Subcutaneous adipose tissue (tissue), 4 donors: ENCODE measurements around the gene PKHD1. TPM values are rescaled to one million over a fixed set of nuclear protein-coding genes. Genes with fewer than 3 reads are reported as not detected.

Experiments used
- total RNA-seq, 4 donors: library from RNA; depleted of rRNA; stranded (reverse); fragments of >200 nt; gene quantifications; one replicate each; pipeline ENCODE4 v1.1.0, GENCODE V29; 2016
- TF ChIP-seq, protein P1 (sequence below): fragments of 450-650 bp; IDR thresholded peaks from one replicate; pipeline ENCODE4 v1.5.1; 2016; ENCODE audit warnings: low read depth, mild to moderate bottlenecking, control low read depth, antibody characterized with exemption, moderate library complexity

The PKHD1 gene
- total RNA-seq, 4 donors from 2014 or later, result under 0.01 to 1.1 (median 0.35) TPM

DNA sequence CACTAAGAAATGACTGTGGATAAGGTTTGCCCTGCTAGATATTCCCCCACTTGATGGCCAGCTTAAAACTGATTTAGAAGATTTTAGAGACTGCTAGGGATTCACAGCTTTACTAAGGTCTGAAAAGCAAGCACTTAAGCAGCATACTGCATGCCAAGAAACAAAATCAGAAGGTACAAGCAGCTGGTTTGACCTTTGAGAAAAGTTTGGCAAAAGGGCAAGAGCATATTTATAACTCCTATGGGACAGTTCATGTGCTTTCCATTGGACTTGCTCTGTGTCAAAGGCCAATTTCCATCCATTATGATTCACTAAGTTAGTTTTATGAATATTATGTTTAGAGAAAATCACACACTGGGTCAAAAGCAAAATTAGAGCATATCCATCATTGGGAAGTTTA lies 402.8 kb downstream of the PKHD1 start:
- TF ChIP-seq, protein P1, sequence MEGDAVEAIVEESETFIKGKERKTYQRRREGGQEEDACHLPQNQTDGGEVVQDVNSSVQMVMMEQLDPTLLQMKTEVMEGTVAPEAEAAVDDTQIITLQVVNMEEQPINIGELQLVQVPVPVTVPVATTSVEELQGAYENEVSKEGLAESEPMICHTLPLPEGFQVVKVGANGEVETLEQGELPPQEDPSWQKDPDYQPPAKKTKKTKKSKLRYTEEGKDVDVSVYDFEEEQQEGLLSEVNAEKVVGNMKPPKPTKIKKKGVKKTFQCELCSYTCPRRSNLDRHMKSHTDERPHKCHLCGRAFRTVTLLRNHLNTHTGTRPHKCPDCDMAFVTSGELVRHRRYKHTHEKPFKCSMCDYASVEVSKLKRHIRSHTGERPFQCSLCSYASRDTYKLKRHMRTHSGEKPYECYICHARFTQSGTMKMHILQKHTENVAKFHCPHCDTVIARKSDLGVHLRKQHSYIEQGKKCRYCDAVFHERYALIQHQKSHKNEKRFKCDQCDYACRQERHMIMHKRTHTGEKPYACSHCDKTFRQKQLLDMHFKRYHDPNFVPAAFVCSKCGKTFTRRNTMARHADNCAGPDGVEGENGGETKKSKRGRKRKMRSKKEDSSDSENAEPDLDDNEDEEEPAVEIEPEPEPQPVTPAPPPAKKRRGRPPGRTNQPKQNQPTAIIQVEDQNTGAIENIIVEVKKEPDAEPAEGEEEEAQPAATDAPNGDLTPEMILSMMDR, result no peak

DNA sequence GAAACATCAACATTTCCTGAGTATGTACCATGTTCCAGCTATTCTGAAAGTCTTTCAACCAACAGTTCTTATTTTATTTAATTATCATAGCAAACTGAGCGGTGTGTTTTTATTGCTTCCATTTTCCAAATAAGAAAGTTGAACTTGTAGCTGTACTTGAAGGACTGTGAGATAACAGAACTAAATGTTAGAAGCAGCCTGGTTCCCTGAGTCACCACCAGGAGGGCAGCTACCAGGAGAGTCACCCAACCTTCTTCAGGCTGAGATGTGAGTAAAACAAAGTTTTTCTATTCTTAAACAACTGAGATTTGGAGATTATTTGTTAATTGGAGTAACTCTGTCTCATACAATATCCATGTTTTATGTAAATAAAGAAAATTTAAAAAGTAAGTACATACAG lies 403.4 kb downstream of the PKHD1 start:
- TF ChIP-seq, protein P1, result no peak

DNA sequence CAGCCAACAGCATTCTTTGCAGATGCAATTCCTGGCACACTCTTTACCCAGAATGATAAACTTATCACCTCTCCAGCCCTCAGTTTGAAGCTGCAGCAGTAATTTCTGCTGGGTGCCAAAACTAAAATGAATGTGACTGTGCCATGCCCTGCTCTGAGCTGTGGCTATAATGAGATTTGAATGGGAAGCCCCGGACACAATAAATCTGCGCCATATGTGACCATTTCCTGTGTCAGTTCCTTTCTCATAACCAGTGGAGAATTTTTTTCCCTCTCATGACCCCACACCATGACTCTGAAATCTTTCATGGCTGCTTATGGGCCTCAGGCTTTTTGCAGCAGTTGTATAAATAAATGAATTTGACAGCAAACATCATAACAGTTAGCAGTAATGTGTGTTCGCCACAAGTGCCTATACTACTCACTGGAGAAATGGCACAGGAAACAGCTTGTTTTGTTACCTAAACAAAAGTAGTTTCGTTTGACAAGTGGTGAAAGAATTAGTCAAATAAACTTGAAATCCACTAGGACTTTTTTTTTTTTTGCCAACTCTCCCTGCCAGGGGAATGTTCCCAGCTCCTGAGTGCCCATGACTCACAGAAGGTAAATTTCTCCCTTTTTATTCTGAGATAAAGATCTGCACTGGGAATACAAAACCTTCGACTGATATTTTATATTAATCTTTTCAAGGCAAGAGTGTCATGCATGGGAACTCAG lies 408.4 kb downstream of the PKHD1 start:
- TF ChIP-seq, protein P1, result no peak

DNA sequence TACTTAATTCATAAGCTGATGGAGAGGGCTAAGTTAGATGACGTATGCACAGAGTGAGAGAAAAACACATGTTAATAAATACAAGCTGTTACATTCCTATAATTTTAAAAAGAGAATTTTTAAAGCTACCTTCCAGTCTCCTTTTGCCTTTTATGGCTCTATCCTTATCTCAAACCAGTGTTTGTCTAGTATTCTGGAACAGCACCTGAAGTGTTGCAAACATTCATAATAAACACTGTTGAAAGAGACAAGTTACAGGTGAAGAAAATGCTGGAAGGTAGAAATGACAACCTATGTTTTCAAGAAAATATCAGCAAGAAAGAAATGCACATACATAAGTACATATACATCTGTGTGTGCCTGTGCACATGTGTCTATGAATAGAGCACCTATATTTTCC lies 409.1 kb downstream of the PKHD1 start:
- TF ChIP-seq, protein P1, result no peak

DNA sequence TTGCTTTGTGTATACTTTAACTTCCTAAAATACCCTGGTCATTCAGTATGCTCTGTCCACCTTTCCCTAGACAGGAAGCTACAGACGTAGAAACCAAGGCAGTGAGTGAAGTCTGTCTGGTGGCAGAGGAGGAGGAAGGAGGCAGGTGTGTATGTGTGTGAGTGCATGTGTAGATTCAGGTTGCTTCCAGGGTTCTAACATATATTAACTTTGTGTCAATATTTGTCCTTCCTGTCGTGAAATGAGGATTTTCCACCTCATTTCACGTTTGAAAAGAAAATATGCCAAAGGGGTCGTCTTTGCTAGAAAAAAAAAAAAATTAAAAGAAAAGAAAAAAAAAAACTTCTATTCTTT lies 411.5 kb downstream of the PKHD1 start:
- TF ChIP-seq, protein P1, result no peak

DNA sequence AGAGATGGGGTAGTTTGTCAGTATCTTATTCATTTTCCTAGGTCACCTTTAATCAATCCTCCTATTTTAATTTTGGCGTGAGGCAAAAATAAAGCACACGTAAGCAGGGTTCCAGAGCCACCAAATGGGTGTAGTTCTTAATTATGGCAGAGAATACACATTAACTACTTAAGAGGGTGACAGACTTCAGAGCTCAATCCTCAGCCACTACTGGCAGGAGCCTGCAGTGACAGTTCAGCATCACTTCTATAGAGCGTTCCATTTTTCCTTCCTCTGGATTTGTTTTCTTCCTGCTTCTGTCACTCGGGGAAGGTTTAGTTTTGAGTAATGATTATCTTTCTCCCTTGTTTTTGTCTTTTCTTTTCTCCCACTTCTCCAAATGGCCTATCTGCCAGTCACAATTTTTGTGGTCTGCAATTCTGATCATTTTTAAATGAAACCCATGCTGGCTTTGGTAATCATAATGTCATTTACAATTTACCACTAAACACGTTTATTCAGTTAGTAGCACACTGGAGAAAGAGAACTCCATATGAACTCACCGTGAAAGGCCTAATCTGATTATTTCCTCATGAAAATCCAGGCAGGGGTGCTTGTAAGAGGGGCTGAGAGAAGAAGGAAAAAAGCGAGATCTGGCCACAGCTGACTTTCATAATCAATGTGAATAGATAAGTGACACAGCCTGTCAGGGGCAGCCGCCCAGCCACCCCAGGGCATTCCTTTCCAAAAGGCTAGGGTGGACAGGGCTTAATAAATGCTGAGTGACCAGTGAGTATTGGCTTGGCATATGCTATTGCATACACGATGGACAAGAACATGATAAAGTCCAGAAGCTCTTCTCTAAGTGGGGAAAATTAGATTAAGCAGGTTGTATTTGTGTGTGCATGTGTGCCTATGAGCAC lies 412.1 kb downstream of the PKHD1 start:
- TF ChIP-seq, protein P1, result no peak

DNA sequence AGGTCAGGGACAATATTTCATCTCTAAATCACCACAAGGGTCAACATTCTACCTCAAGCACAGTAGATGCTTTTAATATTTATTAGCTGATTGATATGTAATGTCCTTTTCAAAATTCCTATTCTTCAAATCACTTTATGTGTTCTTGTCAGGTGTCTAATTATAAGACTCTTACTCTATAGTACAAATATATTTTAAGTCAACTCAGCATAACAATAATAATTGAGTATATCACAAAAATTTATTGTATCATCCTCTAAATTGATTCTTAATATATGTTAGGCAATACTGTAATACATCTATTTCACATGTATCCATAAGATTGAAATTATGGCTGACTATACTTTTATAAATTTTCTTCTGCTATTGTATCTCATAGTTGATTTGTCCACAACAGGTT lies 423.9 kb downstream of the PKHD1 start:
- TF ChIP-seq, protein P1, result no peak
